Activated T-cell treated with anti-CD3 and anti-CD28 coated beads, Interleukin-2, amount 50 U/mL, for 24 hours (primary cell): Measurements from ENCODE around the gene KCNK15.
"Not testable (repeated sequence)": the region's sequence is repeated elsewhere in the genome, so short reads cannot be mapped to it uniquely, and the experiment has no call there.

ENCODE experiments used
- DNase-seq: peaks from one replicate; pipeline ENCODE4 v3.0.0-alpha.2; 2020
- H3K27ac Mint-ChIP-seq: 2 replicates; pipeline ENCODE4 v1.8.0; 2020; ENCODE audit warnings: mild to moderate bottlenecking, mixed read lengths
- H3K27me3 Mint-ChIP-seq: 2 replicates; pipeline ENCODE4 v1.8.0; 2020; ENCODE audit warnings: mixed read lengths
- H3K36me3 Mint-ChIP-seq: 2 replicates; pipeline ENCODE4 v1.8.0; 2020; ENCODE audit warnings: low read depth, mixed read lengths
- H3K4me1 Mint-ChIP-seq: 2 replicates; pipeline ENCODE4 v1.8.0; 2020; ENCODE audit warnings: low read depth, mixed read lengths
- H3K4me3 Mint-ChIP-seq: 2 replicates; pipeline ENCODE4 v1.8.0; 2020; ENCODE audit warnings: mild to moderate bottlenecking, moderate library complexity, mixed read lengths
- H3K9me3 Mint-ChIP-seq: 2 replicates; pipeline ENCODE4 v1.8.0; 2020; ENCODE audit warnings: mixed read lengths

The KCNK15 gene

GRCh38 chr20:44752099-44752931 is 6.7 kb downstream of the KCNK15 start:
- no peak overlapping the region for H3K4me3 Mint-ChIP-seq

GRCh38 chr20:44754554-44754953 is 8.9 kb downstream of the KCNK15 start:
- Mint-ChIP-seq H3K36me3 (no peaks in the 10 kb centered on the region), H3K4me3 (no peak overlapping the region), H3K27ac (no peak overlapping the region), H3K4me1 (no peaks in the 10 kb centered on the region), H3K9me3 (no peaks in the 10 kb centered on the region), H3K27me3 (peaks cover 14% of the 10 kb centered on the region)
- no peak for DNase-seq

More at GRCh38 chr20:44752099-44752931, 6.7 kb downstream of the KCNK15 start:
- H3K27me3 Mint-ChIP-seq, result peaks cover 20% of the 10 kb centered on the region
- H3K9me3 Mint-ChIP-seq, result no peaks in the 10 kb centered on the region
- H3K27ac Mint-ChIP-seq, result no peak overlapping the region
- H3K4me1 Mint-ChIP-seq, result peaks cover 2% of the 10 kb centered on the region
- no peak for DNase-seq
- H3K36me3 Mint-ChIP-seq, result no peaks in the 10 kb centered on the region

GRCh38 chr20:44756011-44756688 is 10.5 kb downstream of the KCNK15 start:
- no peaks in the 10 kb centered on the region for H3K4me1 Mint-ChIP-seq
- H3K27me3 Mint-ChIP-seq, result peaks cover 10% of the 10 kb centered on the region
- H3K9me3 Mint-ChIP-seq, result no peaks in the 10 kb centered on the region
- DNase-seq, result no peak
- H3K36me3 Mint-ChIP-seq, result no peaks in the 10 kb centered on the region
- no peak overlapping the region for H3K4me3 Mint-ChIP-seq
- H3K27ac Mint-ChIP-seq, result no peak overlapping the region

- Mint-ChIP-seq H3K4me1 (no peaks in the 10 kb centered on the region), H3K9me3 (no peaks in the 10 kb centered on the region), H3K36me3 (no peaks in the 10 kb centered on the region), H3K27me3 (peaks cover 5% of the 10 kb centered on the region), H3K27ac (no peak overlapping the region), H3K4me3 (no peak overlapping the region)
- no peak for DNase-seq
These were observed 11.3 kb downstream of the KCNK15 start for GRCh38 chr20:44756956-44757355.

- Mint-ChIP-seq H3K36me3 (no peaks in the 10 kb centered on the region), H3K4me3 (no peak overlapping the region), H3K27ac (no peak overlapping the region), H3K27me3 (peaks cover 5% of the 10 kb centered on the region), H3K4me1 (no peaks in the 10 kb centered on the region), H3K9me3 (no peaks in the 10 kb centered on the region)
- DNase-seq, result no peak
These were observed 12.8 kb downstream of the KCNK15 start for GRCh38 chr20:44758247-44759101.

- H3K9me3 Mint-ChIP-seq, result no peaks in the 10 kb centered on the region
- no peaks in the 10 kb centered on the region for H3K36me3 Mint-ChIP-seq
- no peak overlapping the region for H3K27ac Mint-ChIP-seq
- no peak for DNase-seq
- H3K4me1 Mint-ChIP-seq, result no peaks in the 10 kb centered on the region
- no peak overlapping the region for H3K4me3 Mint-ChIP-seq
- peaks cover 5% of the 10 kb centered on the region for H3K27me3 Mint-ChIP-seq
These were observed 13.9 kb downstream of the KCNK15 start for GRCh38 chr20:44759595-44759994.

GRCh38 chr20:44761423-44761822 is 15.8 kb downstream of the KCNK15 start:
- no peak for DNase-seq
- Mint-ChIP-seq H3K4me3 (no peak overlapping the region), H3K9me3 (no peaks in the 10 kb centered on the region)

GRCh38 chr20:44762466-44763140 is 16.9 kb downstream of the KCNK15 start:
- Mint-ChIP-seq H3K9me3 (no peaks in the 10 kb centered on the region), H3K27ac (no peak overlapping the region), H3K36me3 (no peaks in the 10 kb centered on the region), H3K27me3 (peaks cover 5% of the 10 kb centered on the region), H3K4me1 (no peaks in the 10 kb centered on the region), H3K4me3 (no peak overlapping the region)
- no peak for DNase-seq

More at GRCh38 chr20:44761423-44761822, 15.8 kb downstream of the KCNK15 start:
- no peaks in the 10 kb centered on the region for H3K4me1 Mint-ChIP-seq
- no peak overlapping the region for H3K27ac Mint-ChIP-seq
- H3K27me3 Mint-ChIP-seq, result peaks cover 5% of the 10 kb centered on the region
- no peaks in the 10 kb centered on the region for H3K36me3 Mint-ChIP-seq

- H3K4me1 Mint-ChIP-seq, H3K27ac Mint-ChIP-seq, H3K4me3 Mint-ChIP-seq, DNase-seq, H3K27me3 Mint-ChIP-seq, H3K9me3 Mint-ChIP-seq, H3K36me3 Mint-ChIP-seq: not testable (repeated sequence)
These were observed 18.1 kb downstream of the KCNK15 start for GRCh38 chr20:44763798-44764197.

- DNase-seq, result no peak
- Mint-ChIP-seq H3K27ac (no peak overlapping the region), H3K4me1 (no peaks in the 10 kb centered on the region), H3K27me3 (peaks cover 3% of the 10 kb centered on the region), H3K9me3 (no peaks in the 10 kb centered on the region), H3K4me3 (no peak overlapping the region), H3K36me3 (no peaks in the 10 kb centered on the region)
These were observed 19.4 kb downstream of the KCNK15 start for GRCh38 chr20:44765091-44765490.

- no peak for DNase-seq
These were observed 20.2 kb downstream of the KCNK15 start for GRCh38 chr20:44765701-44766347.

GRCh38 chr20:44768256-44768655 is 22.6 kb downstream of the KCNK15 start:
- no peak for DNase-seq
- no peaks in the 10 kb centered on the region for H3K4me1 Mint-ChIP-seq
- H3K27me3 Mint-ChIP-seq, result peaks cover 7% of the 10 kb centered on the region
- no peak overlapping the region for H3K4me3 Mint-ChIP-seq
- H3K27ac Mint-ChIP-seq, result no peak overlapping the region
- no peaks in the 10 kb centered on the region for H3K9me3 Mint-ChIP-seq
- no peaks in the 10 kb centered on the region for H3K36me3 Mint-ChIP-seq

More at GRCh38 chr20:44765701-44766347, 20.2 kb downstream of the KCNK15 start:
- Mint-ChIP-seq H3K4me3 (no peak overlapping the region), H3K27me3 (peaks cover 3% of the 10 kb centered on the region), H3K36me3 (no peaks in the 10 kb centered on the region), H3K9me3 (no peaks in the 10 kb centered on the region), H3K4me1 (no peaks in the 10 kb centered on the region), H3K27ac (no peak overlapping the region)

- H3K9me3 Mint-ChIP-seq, result no peaks in the 10 kb centered on the region
- no peak overlapping the region for H3K4me3 Mint-ChIP-seq
- peaks cover 7% of the 10 kb centered on the region for H3K27me3 Mint-ChIP-seq
- no peak for DNase-seq
- H3K4me1 Mint-ChIP-seq, result no peaks in the 10 kb centered on the region
- H3K36me3 Mint-ChIP-seq, result no peaks in the 10 kb centered on the region
- H3K27ac Mint-ChIP-seq, result no peak overlapping the region
These were observed 23.3 kb downstream of the KCNK15 start for GRCh38 chr20:44768854-44769480.
